DND-41 (cell line): ENCODE data around the gene ARL5A.

Experiments used
- EZH2 ChIP-seq: IDR thresholded peaks from 3 replicates; pipeline ENCODE4 v1.6.1; 2012; ENCODE audit warnings: borderline replicate concordance, low read depth, mild to moderate bottlenecking, moderate library complexity, low read length, inconsistent platforms; ENCODE audit not compliant: severe bottlenecking
- TF ChIP-seq, protein P1 (sequence below): IDR thresholded peaks from 2 replicates; pipeline ENCODE4 v1.5.1; 2012; ENCODE audit warnings: borderline replicate concordance, low read length, moderate library complexity, mild to moderate bottlenecking; ENCODE audit not compliant: poor library complexity, severe bottlenecking; ENCODE audit errors: extremely low read depth

DNA sequence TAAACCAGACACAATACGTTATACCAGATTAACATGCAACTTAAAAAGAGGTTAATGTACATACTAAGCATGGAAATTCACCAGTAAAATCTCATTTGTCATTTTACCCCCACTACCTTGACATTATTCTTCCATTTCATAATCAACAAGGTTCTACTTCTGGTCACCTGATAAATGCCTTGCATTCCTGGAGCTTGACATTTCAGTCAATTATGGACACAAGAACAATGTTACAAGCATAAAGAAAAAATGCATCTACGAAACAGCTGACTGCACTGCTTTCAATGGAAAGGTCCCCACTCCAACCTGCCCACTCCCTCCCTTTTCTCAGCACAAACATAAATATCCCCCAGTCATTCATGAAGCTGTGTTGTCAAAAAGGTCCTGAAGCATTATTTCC lies 31.4 kb downstream of the ARL5A start:
- TF ChIP-seq, protein P1, sequence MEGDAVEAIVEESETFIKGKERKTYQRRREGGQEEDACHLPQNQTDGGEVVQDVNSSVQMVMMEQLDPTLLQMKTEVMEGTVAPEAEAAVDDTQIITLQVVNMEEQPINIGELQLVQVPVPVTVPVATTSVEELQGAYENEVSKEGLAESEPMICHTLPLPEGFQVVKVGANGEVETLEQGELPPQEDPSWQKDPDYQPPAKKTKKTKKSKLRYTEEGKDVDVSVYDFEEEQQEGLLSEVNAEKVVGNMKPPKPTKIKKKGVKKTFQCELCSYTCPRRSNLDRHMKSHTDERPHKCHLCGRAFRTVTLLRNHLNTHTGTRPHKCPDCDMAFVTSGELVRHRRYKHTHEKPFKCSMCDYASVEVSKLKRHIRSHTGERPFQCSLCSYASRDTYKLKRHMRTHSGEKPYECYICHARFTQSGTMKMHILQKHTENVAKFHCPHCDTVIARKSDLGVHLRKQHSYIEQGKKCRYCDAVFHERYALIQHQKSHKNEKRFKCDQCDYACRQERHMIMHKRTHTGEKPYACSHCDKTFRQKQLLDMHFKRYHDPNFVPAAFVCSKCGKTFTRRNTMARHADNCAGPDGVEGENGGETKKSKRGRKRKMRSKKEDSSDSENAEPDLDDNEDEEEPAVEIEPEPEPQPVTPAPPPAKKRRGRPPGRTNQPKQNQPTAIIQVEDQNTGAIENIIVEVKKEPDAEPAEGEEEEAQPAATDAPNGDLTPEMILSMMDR: no peak
- TF ChIP-seq EZH2: no peak
